Measurements from ENCODE around the gene METTL4. TPM values are rescaled to one million over a fixed set of nuclear protein-coding genes. Genes with fewer than 3 reads are reported as not detected.

Gene METTL4
- total and polyA plus RNA-seq, 2 of the 8 experiments (the other 6 are each of a cell fraction or from before 2014, with no cell fraction given): 8.5 to 11.5 TPM

DNA sequence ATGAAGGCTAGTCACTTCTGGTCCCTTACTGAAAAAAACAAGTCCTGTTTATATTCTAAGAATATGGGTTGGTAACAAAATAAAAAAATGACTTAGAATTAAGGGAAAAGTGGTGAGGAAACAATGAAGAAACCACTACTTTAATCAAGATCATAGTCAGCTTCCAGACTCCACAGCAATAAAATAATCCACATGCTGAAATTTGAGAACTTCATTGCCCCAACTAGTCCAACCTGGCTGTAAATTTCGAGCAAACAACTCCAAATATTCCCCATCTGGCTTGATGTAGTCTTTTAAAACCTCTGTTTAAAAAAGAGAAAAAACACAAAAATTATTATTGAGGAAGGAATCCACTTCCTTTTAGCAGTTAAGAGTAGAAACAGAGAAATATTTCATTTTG is 32.5 kb downstream of the METTL4 start:
- no peak overlapping the region for H2BK15ac ChIP-seq (ENCODE audit: low read length)
- POLR2A ChIA-PET (ENCODE audit: partially characterized antibody): no interaction called here
- no peak overlapping the region for H4K8ac ChIP-seq (ENCODE audit: extremely low read depth, insufficient read depth, low read length)

More for the DNA sequence above, 32.5 kb downstream of the METTL4 start:
- Histone ChIP-seq H2BK12ac (ENCODE audit: low read depth, low read length) (no peak overlapping the region), H3K27me3 (replicated peaks in 1 of 4; ENCODE audit: control insufficient read depth in 3 of 4, extremely low read depth in 1 of 4, insufficient read depth in 3 of 4, low read length in 3 of 4) (no peaks in the 10 kb centered on the region), H2BK5ac (ENCODE audit: low read depth, low read length) (no peak overlapping the region), H2AFZ (ENCODE audit: low read length) (no peak overlapping the region), H4K91ac (replicated peaks; ENCODE audit: insufficient read length, low read length) (no peak overlapping the region), H3K18ac (ENCODE audit: extremely low read depth, low read length) (no peak overlapping the region), H4K20me1 (replicated peaks in 1 of 2; ENCODE audit: control insufficient read depth in 1 of 2, insufficient read depth in 2 of 2, low read length in 2 of 2) (no peaks in the 10 kb centered on the region), H4K5ac (ENCODE audit: insufficient read length, low read depth, low read length) (no peak overlapping the region), H2AK5ac (ENCODE audit: low read depth, low read length) (no peak overlapping the region), H3K23me2 (ENCODE audit: low read depth, low read length) (no peaks in the 10 kb centered on the region), H3K4ac (replicated peaks; ENCODE audit: insufficient read length, low read depth, low read length) (no peak overlapping the region), H3K14ac (ENCODE audit: insufficient read length) (no peak overlapping the region), H3K56ac (replicated peaks; ENCODE audit: insufficient read length, low read depth, low read length) (no peak overlapping the region), H3K23ac (ENCODE audit: insufficient read length) (no peak overlapping the region), H2BK20ac (ENCODE audit: low read length) (no peak overlapping the region), H2BK120ac (replicated peaks; ENCODE audit: low read depth, low read length) (no peak overlapping the region), H3K9me3 (ENCODE audit: insufficient read depth in 2 of 2, low read depth in 1 of 2, low read length in 1 of 2) (no peaks in the 10 kb centered on the region), H3K79me2 (ENCODE audit: control insufficient read depth in 1 of 2, insufficient read depth in 2 of 2, low read length in 2 of 2) (no peaks in the 10 kb centered on the region), H3K79me1 (ENCODE audit: low read depth, low read length) (no peaks in the 10 kb centered on the region), H3K4me3 (ENCODE audit: extremely low read depth in 1 of 4, insufficient read depth in 2 of 4, low read depth in 3 of 4, low read length in 4 of 4) (no peak overlapping the region), H3K27ac (ENCODE audit: low read depth, low read length) (no peak overlapping the region), H3K4me2 (ENCODE audit: insufficient read depth in 1 of 2, low read depth in 2 of 2, low read length in 2 of 2) (no peak overlapping the region), H3K36me3 (ENCODE audit: control insufficient read depth in 2 of 4, insufficient read depth in 4 of 4, low read length in 3 of 4) (peaks cover 0 to 3% (median 0%) of the 10 kb centered on the region in 4 experiments; a peak in 2 of 8 replicates), H3K4me1 (replicated peaks in 1 of 4; ENCODE audit: control insufficient read depth in 3 of 4, insufficient read depth in 4 of 4, low read length in 3 of 4) (no peaks in the 10 kb centered on the region), H3K9ac (replicated peaks in 1 of 4; ENCODE audit: extremely low read depth in 1 of 4, low read depth in 3 of 4, low read length in 3 of 4) (no peak overlapping the region)
- WGBS, 2 experiments (ENCODE audit: extremely low coverage in 1 of 2, insufficient coverage in 1 of 2, insufficient read length in 1 of 2, insufficient replicate concordance in 2 of 2, low coverage in 1 of 2, low lambda C conversion rate in 2 of 2, missing lambda C conversion rate in 1 of 2): 78% methylated on average over 1 of the region's 1 CpG; no CpG with 5 or more reads in 1 of the 2 experiments
- no peak for TF ChIP-seq HDAC2 (IDR thresholded peaks at IDR 0.05; ENCODE audit: borderline replicate concordance in 1 of 2, low read depth in 2 of 2, low read length in 2 of 2)
- TF ChIP-seq SIN3A (conservative IDR thresholded peaks at IDR 0.05 in 1 of 2, IDR thresholded peaks at IDR 0.05 in 1 of 2; ENCODE audit: low read depth in 1 of 2, low read length in 2 of 2): no peak
- no peak for TF ChIP-seq SAP30 (IDR thresholded peaks at IDR 0.05; ENCODE audit: insufficient read depth, insufficient replicate concordance, low read length)
- no peak for TF ChIP-seq RNF2 (IDR thresholded peaks at IDR 0.05; ENCODE audit: borderline replicate concordance, low read depth, low read length, missing control alignments, poor library complexity, severe bottlenecking)
- no peak for TF ChIP-seq SUZ12 (IDR thresholded peaks at IDR 0.05; ENCODE audit: low read length)
- DNase-seq (ENCODE audit: low read depth in 1 of 2, low spot score in 2 of 2) (no peak), FAIRE-seq (no peak)
- CTCF ChIA-PET (ENCODE audit: partially characterized antibody): no interaction called here

Measured in H1 (cell line).